NCI-H2081 (cell line): Measurements from ENCODE around the gene PGAP3.

ENCODE experiments used
- DNase-seq, 2 experiments: peaks; one replicate each; lab custom pipeline; 2025; lab: John Stamatoyannopoulos, UW

The PGAP3 gene

GRCh38 chr17:39672522-39673334, 15.1 kb downstream of the PGAP3 start:
- DNase-seq: no peak

GRCh38 chr17:39671651-39672521, 16.0 kb downstream of the PGAP3 start:
- peak in 1 of 2 experiments; percentile 29 for DNase-seq

DNA sequence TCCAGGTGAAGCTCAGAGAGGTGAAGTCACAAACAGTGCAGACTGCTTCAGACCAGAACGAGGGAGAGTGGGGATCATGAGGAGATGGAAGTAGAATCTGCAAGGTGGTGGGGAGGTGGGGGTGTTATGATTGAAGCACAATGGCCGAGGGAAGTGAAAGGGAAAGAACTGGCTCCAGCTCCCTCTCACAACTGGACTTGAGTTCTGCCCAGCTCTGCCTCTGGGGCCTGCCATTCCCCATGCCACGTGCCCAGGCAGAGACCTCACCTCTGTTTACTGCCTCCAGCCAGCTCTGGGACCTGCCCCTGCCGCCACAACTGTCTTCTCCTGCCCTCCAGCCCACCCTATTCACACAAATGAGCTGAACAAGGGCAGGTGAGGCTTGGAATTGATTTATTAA, 17.1 kb downstream of the PGAP3 start:
- DNase-seq: no peak

DNA sequence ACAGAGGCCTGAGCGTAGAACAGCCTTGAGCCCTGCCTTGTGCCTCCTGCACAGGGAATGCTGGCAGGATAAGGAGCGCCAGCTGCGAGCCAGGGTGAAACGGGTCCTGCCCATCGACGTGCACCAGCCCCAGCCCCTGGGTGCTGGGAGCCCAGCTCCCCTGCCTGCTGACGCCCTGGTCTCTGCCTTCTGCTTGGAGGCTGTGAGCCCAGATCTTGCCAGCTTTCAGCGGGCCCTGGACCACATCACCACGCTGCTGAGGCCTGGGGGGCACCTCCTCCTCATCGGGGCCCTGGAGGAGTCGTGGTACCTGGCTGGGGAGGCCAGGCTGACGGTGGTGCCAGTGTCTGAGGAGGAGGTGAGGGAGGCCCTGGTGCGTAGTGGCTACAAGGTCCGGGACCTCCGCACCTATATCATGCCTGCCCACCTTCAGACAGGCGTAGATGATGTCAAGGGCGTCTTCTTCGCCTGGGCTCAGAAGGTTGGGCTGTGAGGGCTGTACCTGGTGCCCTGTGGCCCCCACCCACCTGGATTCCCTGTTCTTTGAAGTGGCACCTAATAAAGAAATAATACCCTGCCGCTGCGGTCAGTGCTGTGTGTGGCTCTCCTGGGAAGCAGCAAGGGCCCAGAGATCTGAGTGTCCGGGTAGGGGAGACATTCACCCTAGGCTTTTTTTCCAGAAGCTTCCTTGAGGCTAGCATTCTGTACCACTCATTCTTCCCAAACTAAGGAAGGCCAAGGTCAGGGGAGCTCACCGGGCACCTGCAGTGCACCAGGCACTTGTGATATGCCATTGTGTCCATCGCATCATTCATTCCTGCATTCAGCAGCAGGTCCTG, 17.7 kb downstream of the PGAP3 start:
- no peak for DNase-seq

- peak; percentile 9 to 34 for DNase-seq
Observed at GRCh38 chr17:39667945-39668924, 19.6 kb downstream of the PGAP3 start, which contains the start of gene PNMT. TSS of gene PNMT (plus strand) at chr17:39668453. CDS start at chr17:39668476, 23 bp downstream.

GRCh38 chr17:39667262-39667944, 20.5 kb downstream of the PGAP3 start:
- DNase-seq: no peak

DNA sequence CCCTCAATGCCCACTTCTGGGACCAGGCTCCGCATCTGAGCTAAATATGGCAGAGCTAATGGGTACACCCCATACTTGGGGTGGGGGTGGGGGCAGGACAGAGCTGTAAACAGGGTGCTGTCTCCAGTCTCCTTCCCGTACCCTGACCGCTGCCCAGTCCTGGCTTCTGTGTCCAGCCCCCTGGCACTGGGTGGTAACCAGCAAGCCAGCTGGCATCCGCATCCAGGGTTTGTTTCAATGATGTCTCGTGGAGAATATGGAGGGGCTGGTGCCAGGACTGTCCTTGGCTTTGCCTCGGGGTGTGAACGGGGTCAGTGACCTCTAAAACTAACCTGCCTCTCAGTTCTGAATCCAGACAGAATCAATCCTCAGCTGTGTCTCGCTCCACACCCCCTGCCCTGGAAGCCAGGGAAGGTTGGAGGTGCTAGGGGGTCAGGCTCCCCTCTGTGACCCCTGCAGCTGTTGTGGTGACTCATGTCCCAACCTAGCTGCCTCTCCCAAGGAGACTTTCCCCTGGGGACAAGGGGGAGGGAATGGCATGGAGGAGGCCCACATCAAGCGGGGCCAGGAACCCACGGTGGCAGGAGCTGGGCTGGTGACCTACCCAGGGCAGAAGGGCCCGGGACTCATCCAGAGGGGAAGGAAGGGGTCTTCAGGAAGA, 21.1 kb downstream of the PGAP3 start:
- DNase-seq: no peak

- DNase-seq: no peak
Observed at GRCh38 chr17:39666231-39666600, 21.6 kb downstream of the PGAP3 start.

GRCh38 chr17:39665642-39666224, 22.1 kb downstream of the PGAP3 start:
- DNase-seq: peak; percentile 33 to 67

GRCh38 chr17:39664581-39665561, 23.0 kb downstream of the PGAP3 start, which contains the start of gene TCAP:
TSS of gene TCAP (plus strand) at chr17:39665349. CDS start at chr17:39665360, 11 bp downstream.
- DNase-seq: no peak

DNA sequence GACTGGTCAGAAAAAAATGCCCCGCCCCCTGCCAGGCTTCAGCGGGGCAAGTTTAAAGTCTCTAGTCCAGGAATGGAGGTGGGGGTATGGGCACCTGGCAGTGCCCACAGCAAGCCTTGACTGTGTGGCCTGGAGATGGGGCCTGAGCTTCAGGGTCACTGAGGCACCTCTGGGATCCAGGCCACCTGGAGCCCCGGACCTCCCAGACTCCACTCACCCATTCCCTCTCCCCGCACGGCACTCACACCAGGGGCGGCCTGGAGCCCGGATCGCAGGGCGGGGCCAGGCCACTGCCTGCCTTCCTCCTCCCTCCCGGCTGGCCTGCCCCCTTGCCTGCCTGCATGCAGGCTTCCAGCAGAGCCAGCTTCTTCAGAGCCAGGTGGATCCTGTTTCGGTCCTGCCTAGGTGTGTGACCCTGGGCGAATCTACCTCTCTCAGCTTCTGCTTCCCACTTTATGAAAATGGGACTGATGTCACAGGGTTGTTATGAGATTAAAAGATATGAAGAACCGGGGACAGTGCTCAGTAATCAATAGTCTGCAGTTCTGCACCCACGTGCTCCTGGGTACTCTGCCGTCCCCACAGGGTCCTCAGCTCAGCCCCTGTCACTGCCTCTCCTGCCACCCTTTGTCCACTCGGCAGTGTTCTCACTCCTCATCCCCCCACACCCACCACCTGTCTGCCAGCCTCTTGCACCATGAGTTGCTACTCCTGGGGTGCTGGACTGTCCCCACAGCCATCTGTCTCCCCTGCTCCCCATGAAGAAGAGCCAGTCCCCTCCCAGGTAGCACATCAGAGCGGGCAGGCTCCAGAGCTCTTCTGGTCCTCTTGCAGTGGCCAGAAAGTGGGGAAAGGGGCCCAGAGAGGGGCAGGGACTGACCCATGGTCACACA, 23.9 kb downstream of the PGAP3 start:
- DNase-seq: no peak

DNA sequence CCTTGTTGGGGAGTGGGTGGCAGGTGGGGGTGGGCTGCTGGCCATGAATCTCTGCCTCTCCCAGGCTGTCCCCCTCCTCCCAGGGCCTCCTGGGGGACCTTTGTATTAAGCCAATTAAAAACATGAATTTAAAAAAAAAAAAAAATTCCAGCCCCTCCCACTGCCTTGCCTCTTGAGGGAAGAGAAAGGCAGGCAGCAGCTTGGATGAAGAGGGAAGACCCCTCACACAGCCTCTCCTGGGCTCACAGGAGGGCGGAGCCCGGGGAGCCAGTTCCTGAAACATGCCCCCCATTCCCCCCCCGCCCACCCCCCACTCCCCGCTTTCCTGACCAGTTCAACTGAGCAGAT, 24.5 kb downstream of the PGAP3 start:
- DNase-seq: no peak

DNA sequence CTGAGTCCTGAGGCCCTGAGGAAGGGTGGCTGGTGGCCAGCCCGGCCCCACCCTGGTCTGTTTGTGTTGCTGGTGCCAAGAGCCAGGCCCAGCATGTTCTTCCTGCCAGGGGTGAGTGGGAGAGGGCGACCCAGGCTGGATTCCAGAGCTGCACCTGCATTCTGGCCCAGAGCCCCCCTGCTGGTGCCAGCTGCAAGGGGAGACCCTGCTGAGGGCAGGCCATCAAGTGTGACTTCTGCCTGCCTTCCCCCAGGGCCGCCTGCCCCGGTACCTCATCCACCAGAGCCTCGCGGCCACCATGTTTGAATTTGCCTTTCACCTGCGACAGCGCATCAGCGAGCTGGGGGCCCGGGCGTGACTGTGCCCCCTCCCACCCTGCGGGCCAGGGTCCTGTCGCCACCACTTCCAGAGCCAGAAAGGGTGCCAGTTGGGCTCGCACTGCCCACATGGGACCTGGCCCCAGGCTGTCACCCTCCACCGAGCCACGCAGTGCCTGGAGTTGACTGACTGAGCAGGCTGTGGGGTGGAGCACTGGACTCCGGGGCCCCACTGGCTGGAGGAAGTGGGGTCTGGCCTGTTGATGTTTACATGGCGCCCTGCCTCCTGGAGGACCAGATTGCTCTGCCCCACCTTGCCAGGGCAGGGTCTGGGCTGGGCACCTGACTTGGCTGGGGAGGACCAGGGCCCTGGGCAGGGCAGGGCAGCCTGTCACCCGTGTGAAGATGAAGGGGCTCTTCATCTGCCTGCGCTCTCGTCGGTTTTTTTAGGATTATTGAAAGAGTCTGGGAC, 25.1 kb downstream of the PGAP3 start:
- peak in 1 of 2 experiments; percentile 50 for DNase-seq

GRCh38 chr17:39661744-39662541, 25.9 kb downstream of the PGAP3 start:
- no peak for DNase-seq
